OCI-M2 (cell line): Measurements from ENCODE around the gene HOXD10.

Experiments
- DNase-seq: peaks from one replicate; lab custom pipeline; 2025; ENCODE audit not compliant: unreplicated experiment; lab: John Stamatoyannopoulos, UW

Gene HOXD10

DNA sequence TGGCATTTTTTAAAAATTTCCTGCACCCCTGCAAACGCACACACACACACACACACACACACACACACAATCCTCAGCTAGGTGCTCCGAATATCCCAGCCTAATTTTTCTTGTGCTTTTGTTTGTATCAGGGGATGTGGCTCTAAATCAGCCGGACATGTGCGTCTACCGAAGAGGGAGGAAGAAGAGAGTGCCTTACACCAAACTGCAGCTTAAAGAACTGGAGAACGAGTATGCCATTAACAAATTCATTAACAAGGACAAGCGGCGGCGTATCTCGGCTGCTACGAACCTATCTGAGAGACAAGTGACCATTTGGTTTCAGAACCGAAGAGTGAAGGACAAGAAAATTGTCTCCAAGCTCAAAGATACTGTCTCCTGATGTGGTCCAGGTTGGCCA, 22.2 kb upstream of the HOXD10 start:
- DNase-seq, result no peak

DNA sequence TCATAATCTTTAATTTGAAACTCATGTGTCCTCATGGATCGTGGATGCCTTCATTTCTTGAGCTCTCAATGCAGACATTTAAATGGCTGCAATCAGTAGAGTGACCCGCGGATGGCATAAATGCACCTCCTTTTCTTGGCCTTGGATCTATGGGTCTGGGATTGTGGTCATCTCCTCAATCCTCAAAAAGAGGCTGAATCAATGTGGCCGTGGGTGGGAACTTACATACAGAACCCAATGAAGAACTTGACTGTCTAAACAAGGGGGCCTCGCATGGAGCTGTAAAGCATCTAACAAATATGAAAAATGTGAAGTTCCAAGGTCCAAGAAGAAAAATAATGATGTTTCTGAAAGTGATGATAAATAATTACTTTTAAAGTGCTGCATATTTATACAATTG, 21.2 kb upstream of the HOXD10 start:
- no peak for DNase-seq

- no peak for DNase-seq
These were observed 20.2 kb upstream of the HOXD10 start for GRCh38 chr2:176096243-176096985.

- peak; percentile 40 for DNase-seq
These were observed 19.4 kb upstream of the HOXD10 start for GRCh38 chr2:176096986-176097819.

DNA sequence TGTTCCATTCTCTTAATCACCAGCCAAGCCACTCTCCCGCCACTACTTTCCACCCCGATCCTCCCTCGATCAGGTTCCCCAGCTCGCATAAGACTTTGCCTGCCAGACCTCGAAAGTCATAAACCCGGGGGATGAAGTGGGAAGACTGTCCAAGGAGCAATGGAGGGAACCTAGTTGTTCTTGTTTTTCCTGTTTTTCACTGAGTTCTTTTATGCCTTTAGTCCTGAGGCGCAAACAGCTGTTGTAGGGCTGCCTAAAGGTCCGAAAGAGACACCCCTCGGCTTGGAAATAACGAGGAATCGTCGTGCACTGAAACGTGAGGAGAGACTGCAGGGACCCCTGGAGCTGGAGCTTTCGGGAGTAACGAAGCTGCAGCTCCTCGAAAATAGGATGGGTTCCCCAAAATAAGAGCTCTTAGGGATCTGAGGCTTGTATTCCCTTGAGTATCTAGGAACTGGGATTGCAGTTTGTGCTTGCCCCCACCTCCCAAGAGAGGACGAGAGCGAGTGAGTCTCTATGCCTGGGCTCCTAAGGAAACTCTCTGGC, 18.7 kb upstream of the HOXD10 start:
- no peak for DNase-seq

DNA sequence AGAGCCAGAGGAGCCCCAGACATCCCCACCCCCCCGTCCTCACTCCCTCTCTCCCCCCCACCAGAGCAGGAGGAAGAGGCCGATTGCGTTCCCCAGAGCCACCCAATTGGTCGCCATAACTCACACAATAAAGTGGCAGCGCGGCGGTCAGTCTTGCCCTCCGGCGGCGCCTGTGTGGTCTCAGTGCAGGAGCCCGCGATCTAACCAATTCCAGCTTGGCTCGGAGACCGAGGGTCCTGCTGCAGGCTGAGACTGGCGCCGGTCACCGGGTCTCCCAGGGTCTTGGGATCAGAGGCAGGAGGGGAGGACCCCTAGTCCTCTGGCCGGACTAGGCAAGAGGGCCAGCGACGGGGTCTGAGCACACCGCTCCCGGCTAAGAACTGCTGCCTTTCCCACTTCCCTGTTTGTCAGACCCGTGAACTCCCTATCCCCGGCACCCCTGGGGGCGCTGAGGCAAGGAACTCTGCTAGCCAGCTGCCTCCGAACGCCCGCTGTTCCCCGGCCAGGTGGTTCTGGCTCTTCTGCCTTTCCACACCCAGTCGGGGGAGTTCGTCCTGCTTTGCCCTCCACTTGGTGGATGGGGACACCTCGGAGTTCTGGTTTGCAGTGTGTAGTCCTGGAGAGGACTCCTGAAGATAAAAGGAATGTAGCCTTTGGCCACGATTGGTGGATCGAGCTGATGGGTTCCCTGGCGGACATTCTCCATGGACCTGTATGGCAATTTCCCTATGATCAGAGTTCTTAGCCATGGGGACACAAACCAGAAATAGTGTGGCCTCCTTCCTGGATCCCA, 18.0 kb upstream of the HOXD10 start:
- DNase-seq, result no peak

DNA sequence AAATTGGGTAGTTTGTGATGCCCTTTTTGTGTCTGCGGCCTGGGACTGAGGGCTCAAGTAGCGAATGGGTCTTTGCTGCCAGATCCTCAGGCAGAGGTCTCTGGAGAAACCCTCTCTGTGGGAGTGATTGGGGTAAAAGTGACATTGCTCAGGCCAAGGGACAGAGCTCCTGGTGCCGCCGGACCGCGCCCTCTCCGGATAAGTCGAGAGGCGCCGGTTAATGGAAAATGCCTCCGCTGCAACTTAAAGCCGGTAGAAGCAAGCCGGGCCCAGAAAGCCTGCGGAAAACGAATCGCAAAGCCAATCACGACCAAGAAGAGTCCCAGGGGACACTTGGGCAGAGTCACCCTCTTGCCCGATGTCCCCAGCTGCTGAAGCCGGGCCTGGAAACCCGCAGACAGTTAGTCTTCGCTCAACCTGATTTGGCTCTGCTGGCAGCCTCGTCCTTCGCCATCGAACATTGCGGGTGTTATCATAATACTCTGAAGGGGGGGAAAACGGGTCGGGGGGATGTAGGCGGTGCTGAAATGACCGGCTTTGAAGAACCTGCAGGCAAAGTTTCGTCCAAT, 17.3 kb upstream of the HOXD10 start:
- no peak for DNase-seq

DNA sequence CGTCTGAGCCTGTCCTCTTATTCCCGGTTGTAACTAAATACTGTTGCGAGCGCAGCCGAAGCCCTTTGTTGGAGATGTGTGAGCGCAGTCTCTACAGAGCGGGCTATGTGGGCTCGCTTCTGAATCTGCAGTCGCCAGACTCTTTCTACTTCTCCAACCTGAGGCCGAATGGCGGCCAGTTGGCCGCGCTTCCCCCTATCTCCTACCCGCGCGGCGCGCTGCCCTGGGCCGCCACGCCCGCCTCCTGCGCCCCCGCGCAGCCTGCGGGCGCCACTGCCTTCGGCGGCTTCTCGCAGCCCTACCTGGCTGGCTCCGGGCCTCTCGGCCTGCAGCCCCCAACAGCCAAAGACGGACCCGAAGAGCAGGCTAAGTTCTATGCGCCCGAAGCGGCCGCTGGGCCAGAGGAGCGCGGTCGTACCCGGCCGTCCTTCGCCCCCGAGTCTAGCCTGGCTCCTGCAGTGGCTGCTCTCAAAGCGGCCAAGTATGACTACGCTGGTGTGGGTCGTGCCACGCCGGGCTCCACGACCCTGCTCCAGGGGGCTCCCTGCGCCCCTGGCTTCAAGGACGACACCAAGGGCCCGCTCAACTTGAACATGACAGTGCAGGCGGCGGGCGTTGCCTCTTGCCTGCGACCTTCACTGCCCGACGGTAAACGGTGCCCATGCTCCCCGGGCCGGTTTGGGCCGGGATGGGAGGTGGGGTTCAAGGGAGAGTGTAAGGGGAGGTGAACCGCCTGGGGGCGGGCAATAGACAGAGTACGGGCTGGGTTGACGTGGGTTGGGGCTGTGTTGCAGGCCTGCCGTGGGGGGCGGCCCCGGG, 16.6 kb upstream of the HOXD10 start, which contains the start of gene HOXD12:
Gene HOXD12 (plus strand): TSS at position 68 of the 819 bp plus-strand sequence. CDS start 7 bp downstream, at position 75.
- no peak for DNase-seq

DNA sequence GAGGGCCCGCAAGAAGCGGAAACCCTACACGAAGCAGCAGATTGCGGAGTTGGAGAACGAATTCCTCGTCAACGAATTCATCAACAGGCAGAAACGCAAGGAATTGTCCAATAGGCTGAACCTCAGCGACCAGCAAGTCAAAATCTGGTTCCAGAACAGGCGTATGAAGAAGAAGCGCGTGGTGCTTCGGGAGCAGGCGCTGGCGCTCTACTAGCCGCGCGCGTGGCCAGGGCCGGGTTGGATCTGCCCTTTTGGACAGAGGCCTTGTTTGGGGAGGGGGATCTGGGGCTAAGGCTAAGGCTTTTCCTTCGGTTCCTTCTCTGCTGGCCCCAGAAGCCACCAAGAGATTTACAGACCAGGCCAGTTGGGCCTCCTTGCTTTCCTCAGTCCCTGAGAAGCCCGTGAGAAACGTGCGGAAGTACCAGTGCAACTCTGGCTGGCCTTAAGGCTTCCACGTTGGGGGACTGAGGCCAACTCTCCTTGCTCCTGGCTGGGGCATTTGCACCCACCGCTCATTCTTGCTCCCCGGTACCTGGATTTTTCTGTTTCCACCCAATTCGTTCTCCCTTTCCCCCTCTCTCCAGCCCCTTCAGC, 15.9 kb upstream of the HOXD10 start:
- DNase-seq, result no peak

DNA sequence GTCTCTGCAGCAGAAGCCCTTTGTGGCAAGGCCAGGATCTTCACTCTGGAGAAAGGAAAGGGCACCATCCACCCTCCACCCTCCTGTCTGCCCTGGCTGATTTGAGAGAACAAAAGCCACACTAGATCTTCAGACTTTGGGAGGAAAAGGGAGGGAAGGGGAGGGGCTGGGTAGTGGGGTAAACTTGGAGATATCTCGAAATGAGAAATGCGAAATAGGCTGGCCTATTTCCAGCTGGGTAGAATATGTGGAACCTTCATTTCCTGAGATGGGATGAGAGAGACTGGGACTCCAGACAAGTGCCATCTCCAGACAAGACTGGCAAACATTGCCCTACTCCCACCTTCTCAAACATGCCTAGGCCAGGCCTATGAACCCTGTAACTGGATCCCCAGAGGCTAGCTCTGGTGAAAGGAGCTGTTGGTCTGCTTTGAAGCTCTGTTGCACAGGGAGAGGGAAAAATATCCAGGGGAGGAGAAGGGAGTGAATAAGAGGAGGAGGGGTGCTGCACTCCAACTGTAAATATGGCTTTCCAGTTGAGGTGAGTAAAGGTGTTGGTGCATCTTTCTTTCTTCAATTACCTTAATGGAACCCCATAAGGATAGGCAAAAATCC, 15.3 kb upstream of the HOXD10 start:
- DNase-seq, result no peak

- no peak for DNase-seq
These were observed 14.7 kb upstream of the HOXD10 start for GRCh38 chr2:176101842-176102241.

DNA sequence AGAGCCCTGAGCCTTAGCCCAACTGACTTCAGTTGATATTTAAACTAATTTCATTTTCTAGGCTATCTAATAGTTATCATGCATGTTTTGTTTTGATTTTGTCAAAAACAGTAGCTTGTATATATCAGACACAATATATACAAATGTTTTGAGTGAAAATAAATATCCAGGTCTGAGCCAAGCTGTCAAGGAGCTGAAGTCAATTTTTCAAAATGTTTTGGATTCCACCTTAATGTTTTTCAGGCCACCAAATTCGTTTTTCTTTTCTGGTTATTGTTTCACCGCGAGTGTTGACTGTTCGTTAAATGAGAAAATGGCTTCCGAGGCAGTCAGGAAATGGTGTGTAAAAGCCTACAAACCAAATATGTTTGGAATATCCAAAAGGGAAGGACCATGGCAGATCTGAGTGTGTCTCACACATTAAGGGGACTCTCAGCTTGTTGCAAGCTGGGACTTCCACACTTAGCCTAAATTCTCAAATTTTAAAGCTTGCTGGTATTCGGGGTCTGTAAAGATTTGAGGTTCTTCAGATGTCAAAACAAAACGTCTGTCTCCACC, 14.2 kb upstream of the HOXD10 start:
- no peak for DNase-seq

GRCh38 chr2:176103194-176103593, 13.4 kb upstream of the HOXD10 start:
- no peak for DNase-seq

DNA sequence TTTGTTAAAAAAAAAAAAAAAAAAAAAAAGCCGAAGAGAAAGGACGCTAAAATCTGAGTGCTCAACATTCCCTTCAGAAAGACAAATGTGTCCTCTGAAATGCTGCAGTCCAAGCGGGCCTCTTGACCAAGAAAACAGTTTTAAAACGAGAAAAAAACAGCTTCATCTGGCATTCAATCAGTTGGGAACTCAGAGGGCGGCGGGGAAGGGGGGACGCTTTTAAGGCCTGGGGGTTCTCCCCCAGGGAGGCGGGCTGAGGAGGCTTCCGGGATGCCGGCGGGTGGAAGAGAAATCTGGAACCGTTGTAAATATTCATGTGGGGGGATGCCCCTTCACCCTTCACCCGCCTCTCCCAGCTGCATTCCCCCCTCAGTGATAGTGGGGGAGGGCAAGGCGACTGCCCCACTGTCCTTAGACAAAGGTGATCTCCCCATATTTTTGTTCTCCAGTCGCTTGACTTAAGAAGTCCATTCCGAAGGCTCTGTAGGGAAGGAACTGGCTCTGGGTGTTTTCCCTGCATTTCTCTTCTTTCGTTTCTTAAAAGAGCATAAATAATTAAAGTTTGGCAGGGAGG, 12.7 kb upstream of the HOXD10 start:
- no peak for DNase-seq

DNA sequence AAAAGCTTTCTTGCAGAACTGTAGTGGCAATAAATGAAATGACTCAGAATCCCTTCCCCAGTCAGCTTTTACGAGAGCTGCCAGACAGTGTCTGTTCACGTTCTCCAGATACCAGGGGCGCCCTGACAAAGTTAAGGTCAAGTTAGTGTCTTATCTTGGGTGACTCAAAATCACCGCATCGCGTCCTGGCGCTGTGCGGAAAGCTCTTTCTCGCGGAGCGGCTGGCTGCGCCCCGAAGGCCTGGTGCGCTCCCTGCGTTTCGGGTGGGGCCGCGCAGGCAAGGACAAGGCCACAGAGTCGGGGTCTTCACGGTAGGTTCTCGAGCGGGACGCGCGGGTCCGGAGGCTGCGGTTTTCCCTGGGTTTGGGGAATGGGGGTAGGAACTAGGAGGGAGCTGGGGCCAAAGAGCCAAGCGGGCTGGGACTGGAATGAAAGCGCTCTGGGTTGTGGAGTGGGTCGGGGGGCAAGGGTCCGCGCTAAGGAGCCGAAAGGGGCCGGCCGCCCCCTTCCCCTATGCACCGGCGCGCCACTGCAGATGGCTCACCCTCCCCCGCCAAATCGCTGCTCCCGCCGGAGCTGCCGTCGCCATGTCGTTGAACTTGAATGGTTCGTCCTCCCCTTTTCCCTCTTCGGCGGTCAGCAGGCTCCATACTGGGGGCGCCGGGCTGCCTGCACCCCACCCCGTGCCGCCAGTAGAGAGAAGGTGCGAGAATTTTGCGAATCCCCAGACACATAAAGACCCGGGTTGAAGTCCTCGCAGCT, 12.1 kb upstream of the HOXD10 start:
- no peak for DNase-seq

DNA sequence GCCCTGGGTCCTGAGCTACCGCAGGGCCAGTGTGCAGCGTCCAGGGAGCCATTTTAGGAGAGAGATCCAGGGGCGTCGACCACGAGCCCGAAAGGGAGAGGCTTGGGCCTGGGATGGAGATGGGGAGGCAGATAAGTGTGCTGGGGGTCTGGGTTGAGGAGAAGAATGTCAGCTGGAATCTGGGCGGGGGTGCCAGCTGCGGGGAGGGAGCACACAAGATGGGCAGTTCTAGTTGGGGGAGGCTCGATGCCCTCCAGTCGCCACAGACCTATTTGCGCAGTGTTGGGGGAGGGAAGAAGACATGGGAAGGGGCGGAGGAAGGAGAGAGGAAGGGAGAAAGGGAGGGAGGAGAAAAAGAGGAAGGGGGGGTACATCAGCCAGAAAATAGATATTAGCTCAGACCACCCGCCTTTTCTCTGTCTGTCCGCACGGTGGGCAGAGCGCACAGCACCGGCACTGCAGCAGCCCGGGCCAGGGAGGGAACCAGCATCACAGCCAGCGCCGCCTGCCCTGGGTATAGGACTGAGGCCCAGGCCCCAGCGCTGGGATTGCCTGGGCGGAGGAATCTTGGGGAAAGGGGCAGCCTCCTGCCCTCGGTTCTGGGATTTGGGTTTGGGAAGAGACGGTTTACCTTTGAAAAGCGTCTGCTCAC, 11.4 kb upstream of the HOXD10 start:
- DNase-seq, result no peak
